HG03442 (cell line): ENCODE data around the gene GMPR2.

Source experiments
- ATAC-seq: cut with Tn5 transposase; IDR thresholded peaks from one replicate; pipeline ENCODE4 v1.9.1; 2021; ENCODE audit warnings: mild to moderate bottlenecking, moderate library complexity; ENCODE audit not compliant: unreplicated experiment

Gene GMPR2

DNA sequence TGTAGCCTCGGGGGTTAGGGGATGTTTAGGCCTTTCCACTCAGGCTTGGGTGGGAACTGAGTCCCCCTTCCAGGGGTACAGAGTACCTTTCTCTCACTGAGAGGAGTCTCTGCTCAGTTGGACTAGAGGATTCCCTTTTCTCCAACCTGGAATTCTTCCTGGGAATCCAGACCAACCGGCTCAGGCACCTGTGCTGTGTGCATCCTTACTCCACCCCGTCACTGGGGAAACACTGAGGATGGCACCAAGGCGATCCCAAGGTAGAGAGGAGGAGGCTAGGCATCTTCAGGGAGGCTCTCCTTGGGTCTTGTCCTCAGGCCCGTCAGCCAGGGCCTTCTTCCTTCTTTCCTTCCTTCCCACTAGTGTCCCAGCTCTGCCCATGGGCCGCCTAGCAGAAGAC lies 31.1 kb downstream of the GMPR2 start:
- ATAC-seq: no peak

DNA sequence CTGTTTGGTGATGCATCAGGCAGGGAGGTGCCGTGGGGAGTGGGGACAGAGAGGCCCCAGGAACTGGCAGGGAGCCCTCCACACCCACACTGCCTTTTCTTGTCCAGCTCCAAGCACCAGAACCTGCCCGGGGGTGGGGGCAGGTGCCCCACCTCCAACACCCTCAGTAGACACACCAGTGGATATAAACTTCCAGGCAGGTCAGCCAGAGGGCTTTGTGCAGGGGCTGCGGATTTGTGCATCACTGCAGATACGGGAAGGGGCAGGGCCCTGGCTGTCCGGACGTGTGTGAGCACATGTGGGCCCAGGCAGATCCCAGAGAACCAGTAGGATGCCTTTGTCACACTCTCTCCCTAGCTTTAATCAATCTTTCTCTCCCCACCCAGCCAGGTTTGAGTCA lies 31.6 kb downstream of the GMPR2 start:
- ATAC-seq: no peak

DNA sequence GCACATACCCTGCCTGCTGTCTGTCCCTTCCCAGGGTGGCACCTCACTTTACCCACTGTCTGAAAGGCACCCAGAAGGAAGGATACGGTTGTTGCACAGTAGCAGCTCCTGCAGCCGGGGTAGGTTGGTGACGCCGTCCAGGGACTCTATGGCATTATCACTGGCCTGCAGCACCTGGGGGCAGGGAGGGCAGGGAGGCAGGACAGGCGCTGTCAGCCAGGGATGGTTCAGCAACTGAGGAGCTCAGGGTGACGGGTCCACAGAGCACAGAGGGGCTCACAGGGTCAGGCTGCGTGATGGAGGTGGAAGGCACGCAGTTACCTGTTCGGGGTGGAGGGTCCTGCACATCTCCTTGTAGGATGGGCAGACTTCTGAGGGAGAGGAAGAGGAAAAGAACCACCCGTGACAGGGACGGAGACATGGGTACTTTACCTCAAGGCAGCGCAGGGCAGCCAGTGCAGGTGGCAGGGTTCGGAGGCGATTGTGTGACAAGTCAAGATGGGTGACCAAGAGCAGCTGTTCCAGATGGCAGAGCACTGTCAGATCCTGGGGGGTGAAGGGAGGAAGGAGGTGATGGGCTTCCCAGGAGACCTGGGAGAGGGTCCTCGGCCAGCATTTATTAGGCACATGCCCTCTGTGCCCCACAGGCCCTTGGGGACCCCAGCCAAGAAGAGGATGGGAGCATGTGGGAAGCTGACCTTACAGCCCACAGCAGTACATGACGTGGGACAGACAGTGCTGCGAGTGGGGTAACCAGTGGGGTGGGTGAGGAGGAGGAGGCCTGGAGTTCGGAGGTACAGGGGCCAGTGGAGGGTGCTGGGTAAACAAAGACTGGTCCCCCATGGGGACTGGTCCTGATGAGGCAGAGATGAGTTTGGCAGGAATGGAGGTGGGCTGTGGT lies 33.9 kb downstream of the GMPR2 start:
- no peak for ATAC-seq

DNA sequence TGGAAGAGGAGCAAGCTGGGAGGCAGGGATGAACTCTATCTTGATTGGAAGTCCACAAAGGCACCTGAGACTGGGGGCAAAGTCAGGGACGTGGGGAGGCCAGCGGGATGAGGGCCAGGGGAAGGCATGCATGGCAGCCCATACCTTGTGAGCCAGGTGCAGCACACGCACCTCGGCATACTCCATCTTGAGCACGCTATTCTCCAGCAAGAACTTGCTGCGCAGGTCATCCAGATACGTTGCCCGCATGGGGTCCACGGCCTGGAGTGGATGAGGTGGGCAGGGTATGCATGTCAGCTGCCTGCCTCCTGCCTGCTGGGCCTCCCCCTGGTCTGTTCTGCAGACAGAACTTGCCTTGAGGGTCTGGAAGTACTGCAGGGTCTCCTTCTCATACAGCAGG lies 34.8 kb downstream of the GMPR2 start:
- ATAC-seq: no peak

DNA sequence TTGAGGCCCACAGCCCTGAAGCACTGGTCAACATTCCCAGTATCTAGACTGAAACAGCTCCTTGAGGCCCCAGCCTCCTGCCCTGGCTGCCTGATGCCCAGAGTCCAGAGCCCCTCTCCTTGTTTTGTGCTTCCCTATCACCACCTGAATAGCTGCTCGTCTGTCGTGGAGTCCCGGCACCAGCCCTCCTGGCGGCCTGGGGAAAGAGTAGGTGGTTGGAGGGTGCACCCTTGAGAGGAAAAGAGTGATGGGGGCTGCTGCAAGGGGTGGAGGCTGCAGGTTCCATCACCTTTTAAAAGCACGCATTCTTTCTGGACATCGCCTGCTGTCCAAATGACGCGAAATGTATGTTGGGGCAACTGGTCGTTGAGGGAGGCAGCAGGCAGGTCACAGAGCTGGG lies 35.5 kb downstream of the GMPR2 start:
- no peak for ATAC-seq

DNA sequence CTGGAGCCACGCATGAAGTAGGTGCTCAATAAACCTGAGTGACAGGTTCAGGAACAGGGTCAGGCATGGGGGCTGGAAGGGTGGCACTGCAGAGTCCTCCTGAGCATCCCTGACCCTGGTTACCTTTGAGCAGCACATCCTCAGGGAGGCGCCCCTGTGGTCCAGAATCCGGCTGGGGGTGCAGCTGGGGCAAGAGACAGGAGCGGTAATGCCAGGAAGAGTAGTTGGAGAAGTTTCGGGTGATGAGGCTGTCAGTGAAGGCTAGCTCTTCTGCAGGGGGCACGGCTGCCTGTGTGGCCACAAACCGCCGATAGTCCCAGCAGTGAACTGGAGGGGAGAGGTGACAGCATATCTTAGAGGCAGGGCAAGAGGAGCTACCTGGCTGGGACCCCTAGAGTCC lies 36.6 kb downstream of the GMPR2 start:
- ATAC-seq: no peak

DNA sequence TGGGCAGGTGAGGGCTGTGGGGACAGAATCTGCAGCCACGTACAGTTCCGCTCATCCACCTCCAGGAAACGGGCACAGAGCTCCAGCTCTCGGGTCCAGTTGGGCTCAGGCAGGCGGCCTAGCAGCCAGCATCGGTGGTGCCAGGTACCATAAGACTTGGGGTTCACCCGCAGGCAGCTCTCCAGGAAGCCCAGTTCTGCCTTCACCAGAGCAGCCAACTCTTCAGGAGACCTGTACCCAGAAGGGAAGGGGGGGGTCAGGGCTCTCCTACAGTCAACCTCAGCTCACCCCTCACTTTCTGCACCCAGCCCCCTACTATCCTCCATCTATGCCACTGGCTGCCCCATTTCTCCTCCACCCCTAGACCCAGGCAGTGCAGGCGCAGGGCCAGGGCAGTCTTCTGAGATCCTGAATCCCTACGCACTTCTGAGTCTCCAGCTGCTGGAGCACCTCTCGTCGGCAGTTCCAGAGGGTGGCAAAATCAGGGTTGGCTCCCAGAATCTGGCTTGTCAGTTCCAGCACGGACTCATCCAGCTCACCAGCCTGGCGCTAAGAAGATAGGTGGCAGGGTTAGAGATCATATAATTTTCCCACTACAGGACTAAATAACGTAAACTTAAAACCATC lies 37.3 kb downstream of the GMPR2 start:
- ATAC-seq: no peak

DNA sequence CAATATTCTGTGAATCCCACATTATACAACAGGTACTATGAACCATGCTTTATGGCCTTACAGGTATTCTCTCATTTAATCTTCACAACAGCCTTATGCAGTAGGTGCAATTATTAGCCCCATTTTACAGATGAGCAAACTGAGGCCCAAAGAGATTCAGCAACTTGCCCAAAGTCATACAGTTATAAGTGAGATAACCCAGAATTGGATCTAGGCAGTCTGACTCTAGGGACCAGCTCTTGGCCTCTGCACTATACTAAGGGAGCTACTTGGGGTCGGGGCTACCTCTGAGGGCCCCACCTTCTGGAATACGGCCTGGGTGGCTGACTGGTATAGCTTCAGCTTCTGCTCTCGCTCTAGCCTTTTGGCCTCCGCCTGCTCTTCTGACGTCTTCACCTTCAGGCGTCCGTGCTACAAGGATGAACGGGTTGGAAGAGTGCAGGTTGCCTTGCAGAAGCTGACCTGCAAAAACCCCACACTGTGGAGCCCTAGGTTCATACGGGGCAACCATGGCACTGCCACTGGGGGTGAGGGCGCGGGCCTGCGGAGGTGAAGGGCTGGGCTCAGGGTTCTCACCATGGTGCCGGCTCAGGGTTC lies 37.9 kb downstream of the GMPR2 start:
- no peak for ATAC-seq

DNA sequence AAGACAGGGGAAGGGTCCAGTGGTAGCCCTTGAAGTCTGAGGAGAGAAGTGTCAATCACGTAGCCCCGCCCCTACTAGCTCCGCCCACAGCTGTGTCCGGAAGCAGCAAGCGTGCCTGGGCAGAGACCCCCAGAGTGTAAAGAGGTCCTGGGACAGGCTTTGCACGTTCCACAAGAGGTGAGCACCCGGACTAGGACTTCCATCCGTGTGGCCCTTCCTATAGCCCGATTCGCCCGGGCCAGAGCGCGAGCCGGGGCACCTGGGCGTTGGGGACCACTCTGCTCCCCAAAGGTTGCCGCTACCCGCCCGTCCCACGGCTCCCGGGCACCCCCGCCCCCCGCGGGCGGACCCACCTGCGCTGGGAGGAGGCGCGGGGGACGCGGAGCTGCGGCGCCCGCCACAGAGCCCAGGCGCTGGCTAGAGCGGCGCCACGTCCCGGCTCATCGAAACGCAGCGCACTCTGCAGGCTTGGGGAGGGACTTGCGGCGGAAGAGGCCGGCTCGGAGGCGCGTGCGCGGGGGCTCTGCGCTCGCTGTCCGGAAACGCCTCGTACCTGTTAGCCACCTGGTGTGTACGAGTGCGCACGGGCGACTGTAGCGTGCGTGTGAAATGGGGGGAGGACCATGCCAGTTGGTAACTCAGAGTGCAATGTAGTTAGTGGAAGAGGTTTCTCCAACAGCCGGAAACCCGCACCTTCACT lies 38.6 kb downstream of the GMPR2 start, which contains the start of gene RABGGTA:
Gene RABGGTA (minus strand): TSS at position 464 of the 700 bp plus-strand sequence. CDS start 482 bp downstream, outside the sequence.
- ATAC-seq: peak; percentile 84

DNA sequence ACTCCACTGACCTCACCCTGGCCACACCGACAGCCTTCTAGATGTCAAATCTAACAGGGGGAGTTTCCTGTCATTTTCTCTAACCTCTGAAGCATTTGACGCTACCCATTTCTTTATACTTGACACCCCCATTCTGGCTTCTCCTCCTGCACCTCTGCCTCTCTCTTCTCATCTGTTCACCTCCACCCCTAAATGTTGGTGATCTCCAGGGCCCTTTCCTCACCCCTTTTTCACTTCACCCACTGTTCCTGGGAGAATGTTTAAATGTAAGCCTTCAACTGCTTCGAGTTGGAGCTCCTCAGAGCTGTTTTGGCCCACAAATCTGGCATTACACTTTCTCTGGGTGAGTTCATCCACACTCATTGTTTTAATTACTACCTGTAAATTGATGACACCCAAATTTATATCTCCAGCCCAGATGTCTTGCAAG lies 39.1 kb downstream of the GMPR2 start:
- ATAC-seq: no peak

DNA sequence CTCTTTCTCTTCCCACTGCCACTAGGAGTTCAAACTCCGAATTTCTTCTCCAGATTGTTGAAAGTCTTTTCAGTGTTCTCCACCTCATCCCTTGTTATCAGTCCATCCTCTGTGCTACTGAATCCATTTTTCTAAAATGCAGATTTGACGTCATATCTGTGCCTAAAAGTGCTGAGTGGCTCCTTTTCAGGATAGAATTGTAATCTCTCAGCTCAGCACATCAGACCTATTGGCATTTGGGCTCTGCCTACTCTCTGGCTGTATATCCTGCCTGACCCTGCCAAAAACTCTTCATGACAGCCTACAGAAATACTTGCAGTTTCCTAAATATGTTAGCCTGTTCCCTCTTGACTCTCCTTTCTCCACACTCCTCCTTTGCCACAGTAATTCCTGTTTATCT lies 39.7 kb downstream of the GMPR2 start:
- ATAC-seq: no peak

DNA sequence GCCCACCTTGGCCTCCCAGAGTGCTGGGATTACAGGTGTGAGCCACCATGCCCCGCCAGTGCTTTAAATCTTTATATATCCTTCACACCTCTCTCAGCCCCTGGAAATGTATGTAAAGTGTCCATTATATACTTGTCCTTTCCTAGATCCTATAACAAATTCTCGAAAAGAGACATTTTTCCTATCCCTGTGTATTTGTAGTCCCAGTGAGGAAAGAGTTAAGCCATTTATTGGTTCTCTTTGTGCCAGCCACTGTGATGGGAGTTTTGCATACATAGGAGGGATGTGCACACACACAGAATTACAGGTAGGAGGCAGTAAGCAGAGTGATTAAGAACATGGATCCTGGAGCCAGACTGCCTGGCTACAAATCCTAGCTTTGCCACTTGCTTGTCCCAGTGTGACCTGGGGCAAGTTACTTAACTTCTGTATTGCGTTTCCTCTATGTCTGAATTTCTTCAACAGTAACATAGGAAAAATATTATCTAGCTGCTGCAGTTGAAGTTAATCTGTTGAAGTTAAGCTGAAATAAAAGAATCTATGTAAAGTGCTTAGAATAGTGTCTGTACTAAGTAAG lies 40.8 kb downstream of the GMPR2 start:
- ATAC-seq: no peak

DNA sequence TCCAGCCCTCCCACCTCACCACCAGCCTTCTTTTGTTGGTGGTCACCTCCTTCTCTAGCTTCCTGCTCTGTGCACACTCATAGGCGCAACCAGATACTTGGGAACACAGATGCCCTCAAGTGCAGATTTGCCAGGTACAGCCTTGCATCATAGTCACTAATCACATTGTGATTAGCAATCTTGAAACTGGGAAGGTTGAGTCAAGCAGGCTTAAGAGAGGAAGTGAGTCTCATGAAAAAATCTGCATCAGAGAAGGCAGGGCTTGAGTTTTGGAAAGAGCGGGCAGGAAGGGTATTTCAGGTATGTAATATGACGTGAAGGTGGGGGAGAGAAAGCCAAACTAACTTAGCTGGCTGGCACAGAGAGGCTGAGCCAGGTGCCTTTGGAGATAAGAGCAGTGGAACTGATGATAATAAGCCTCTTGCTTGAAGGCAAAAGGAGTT lies 41.4 kb downstream of the GMPR2 start:
- peak; percentile 39 for ATAC-seq

DNA sequence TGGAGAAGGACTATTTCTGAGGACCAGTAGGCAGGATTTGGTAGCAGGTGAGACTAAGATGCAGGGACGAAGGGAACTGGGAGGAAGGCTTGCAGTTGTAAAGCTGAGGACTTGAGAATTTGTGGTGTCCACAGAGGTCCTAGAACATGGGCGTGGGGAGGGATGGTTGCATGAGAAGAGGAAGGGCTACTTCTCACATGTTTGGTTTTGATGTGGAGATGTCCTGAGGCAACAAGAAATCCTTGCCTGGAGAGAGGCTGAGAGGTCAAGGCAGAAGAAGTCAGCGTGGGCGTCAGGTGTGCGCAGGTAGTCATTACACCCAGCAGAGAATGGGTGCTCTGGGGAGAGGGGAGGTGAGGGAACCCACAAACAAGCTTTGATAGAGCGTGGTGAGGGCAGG lies 44.3 kb downstream of the GMPR2 start:
- no peak for ATAC-seq

DNA sequence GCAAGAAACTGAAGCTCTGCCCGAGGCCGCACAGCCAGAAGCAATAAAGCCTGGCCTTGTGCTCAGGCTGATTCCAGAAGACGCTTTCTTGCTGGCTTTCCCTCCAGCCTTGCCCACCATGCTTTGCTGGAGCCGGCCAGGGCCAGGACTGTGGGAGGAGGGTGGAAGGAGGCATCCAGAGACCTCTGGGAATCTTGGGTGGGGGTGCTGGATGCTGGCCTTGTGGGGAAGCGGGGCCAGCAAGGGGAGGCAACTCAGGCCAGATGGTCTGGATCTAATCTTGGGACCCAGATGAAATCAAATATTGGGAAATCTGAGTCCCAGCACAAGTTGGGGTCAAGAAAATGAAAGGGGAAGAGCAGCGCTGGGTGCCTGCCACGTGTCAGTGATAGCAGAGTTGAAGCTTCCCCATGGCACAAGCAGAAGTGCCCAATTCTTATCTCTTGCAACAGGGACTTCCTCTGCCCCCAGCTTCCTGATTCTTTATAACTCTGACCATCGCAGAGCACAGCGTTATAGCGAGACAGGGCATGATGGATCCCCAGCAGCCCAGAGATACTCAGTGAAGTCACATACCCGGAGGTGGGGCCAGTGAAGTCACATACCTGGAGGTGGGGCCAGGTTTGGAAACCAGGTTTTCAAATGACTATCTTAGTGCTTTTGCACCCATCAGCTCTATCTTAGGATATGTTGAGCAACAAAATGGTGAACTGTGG lies 45.0 kb downstream of the GMPR2 start:
- no peak for ATAC-seq

DNA sequence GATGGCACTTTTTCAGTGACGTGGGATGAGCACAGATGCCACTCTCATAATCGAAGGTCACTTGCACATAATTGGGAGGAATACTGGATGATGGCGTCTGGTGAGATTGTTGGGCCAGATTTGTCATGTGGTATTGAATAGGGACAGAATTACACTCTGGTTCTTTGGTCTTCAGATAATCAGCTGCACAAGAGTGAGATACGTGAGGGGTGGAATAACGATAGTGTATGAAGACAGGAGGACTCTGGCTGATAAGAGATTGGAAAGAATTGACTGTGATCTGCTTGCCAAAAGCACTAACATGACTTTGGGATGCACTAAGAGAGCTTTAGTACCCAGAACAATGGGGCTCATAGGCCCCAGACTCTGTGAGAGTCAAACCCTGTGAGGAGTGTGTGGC lies 45.7 kb downstream of the GMPR2 start:
- no peak for ATAC-seq

DNA sequence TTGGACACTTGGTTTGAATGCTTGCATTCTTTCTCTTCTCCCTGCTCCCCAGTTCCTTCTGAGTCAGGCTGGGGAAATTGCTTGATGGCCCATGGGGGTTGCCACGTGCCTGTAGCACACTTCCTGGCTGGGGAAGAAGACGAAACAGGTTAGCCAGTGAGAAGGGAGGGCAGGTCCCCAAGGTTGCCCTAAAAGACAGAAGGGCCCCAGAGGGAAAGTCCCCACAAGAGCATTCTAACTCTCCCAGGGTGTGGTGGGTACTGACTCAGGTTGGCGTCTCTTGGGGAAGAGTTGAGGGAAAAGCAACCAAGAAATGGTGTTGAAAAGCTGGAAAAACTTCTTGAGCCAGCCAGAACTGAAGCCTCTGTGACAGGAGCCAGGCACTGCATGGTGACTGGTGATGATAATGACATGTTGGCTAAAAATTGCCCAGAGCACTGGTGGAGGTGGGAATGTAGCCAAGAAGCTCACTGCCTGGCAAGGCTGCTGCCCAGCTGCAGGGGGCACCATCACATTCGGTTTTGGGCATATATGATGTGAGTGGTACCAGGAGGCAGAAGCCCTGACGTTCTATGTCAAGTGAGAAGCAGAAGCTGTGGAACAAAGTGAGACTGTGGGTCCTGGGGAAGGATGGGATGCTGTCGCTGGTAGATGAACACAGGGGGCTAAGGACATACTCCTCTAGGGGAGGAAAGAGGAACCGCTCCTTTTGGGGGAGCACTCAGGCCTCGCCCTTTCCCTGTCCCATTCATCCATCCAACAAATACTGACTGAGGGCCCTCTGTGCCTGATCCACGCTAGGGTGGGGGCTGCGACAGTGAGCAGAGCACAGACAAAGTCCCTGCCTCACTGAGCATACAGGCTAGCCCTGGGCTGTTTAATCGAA lies 46.8 kb downstream of the GMPR2 start:
- ATAC-seq: peak; percentile 77

DNA sequence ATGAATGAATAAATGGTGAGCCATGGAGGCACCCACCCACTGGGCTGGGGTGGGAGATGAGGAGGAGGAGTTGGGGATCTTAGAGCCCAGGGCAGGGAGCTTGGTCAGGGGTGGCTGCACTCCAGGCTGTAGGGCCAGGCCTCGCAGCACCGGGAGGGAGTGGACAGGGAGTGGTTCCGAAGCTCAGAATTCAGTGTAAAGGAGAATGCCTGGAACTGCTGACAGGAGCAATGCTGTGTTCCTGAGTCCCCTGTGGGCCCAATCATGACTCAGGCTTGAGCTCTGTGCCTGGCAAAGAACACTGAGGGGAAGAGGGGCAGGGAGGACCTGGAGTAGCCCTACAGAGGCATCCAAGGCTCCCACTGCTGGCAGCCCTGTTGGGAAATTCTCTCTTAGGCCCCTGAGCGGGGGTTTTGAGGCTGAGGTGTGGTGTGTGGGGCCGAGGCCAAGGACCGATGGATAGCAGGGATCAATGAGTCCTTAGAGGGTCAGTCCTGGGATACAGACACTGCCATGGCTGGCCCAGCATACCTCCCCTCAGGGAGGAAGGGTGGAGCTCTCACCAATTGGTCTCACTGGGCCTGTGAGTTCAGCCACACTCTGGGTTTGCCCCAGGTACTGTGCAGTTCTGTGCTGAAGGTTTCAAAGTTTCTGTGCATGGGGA lies 48.2 kb downstream of the GMPR2 start:
- ATAC-seq: no peak

DNA sequence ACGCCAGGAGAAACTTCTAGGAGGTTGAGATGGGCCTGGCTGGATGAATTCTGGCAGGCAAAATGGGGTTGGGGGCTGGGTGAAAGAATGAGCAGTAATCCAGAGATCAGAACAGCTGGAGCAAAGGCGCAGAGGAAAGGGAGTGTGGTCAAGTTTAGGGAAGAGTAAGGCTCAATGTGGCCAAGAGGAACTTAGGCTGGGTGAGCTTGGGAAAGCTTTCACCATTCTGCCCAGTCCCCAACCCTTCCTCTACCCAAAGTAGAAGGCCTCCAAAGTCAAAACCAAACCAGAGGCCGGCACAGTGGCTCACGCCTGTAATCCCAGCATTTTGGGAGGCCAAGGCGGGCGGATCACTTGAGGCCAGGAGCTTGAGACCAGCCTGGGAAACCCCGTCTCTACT lies 48.9 kb downstream of the GMPR2 start:
- no peak for ATAC-seq
